Right lobe of liver (tissue), 6 donors: ENCODE measurements around the gene TTC9B. TPM values are rescaled to one million over a fixed set of nuclear protein-coding genes. Genes with fewer than 3 reads are reported as not detected.

ENCODE experiments used
- ATAC-seq, 4 donors: fragments of 200-7000 bp; cut with Tn5 transposase; one replicate each; pipeline ENCODE4 v1.9.1; 2020; ENCODE audit warnings: mild to moderate bottlenecking in 4 of 4, moderate library complexity in 4 of 4
- DNase-seq, 3 donors: peaks; one replicate each; pipeline ENCODE4 v3.0.0-alpha.2; 2020
- H3K27ac ChIP-seq, 3 donors: fragments of 200-600 bp; one replicate each; pipeline ENCODE4 v1.8.0; 2022
- H3K27me3 ChIP-seq, 2 donors: fragments of 200-600 bp; one replicate each; pipeline ENCODE4 v1.8.0; 2022
- H3K36me3 ChIP-seq, 4 donors: fragments of 200-600 bp; sonication (generic) in 1 of 4; one replicate each; pipeline versions ENCODE4 v1.5.1 to v1.8.0; 2017 to 2022; ENCODE audit warnings: control low read depth in 1 of 4
- H3K4me1 ChIP-seq, 4 donors: fragments of 200-600 bp; sonication (generic) in 1 of 4; one replicate each; pipeline versions ENCODE4 v1.5.1 to v1.8.0; 2017 to 2022; ENCODE audit warnings: control low read depth in 1 of 4
- H3K4me3 ChIP-seq, 3 donors: fragments of 200-600 bp; one replicate each; pipeline ENCODE4 v1.8.0; 2022
- H3K9me3 ChIP-seq, 4 donors: fragments of 200-600 bp; sonication (generic) in 1 of 4; one replicate each; pipeline versions ENCODE4 v1.5.1 to v1.8.0; 2017 to 2022; ENCODE audit warnings: control low read depth in 1 of 4
- POLR2A ChIP-seq: fragments of 450-650 bp; IDR thresholded peaks from one replicate; pipeline ENCODE4 v1.6.1; 2017; ENCODE audit warnings: antibody characterized with exemption, mild to moderate bottlenecking
- WGBS: methylation state at CpG from one replicate; pipeline ENCODE4 v1.1.6; 2018; ENCODE audit warnings: low coverage, low lambda C conversion rate; ENCODE audit not compliant: insufficient coverage; ENCODE audit errors: missing lambda C conversion rate; 5-methylcytosine and 5-hydroxymethylcytosine counted together
- intact Hi-C, 2 donors: fragments of 100-400 bp; cut with DNase I; formaldehyde crosslinking; loops; one replicate each; pipeline versions ENCODE4 v1.11.2 to v1.14.1; 2022
- total RNA-seq, 6 experiments: library from RNA; depleted of rRNA in 2 of 6; stranded (reverse); fragments of >200 nt in 2 of 6; fragmentation: NEBNext Ultra II Directional in 3 of 6; extraction: Animal tissue kit (Norgen Biotek cat#: 25700) in 3 of 6; gene quantifications; one replicate each; pipeline versions ENCODE4 v1.1.0 to v1.2.4, GENCODE V29; 2016 to 2023
- TF ChIP-seq, protein P1 (sequence below), 4 donors: fragments of 200-600 bp in 3 of 4; fragments of 450-650 bp in 1 of 4; IDR thresholded peaks; one replicate each; pipeline versions ENCODE4 v1.5.1 to v1.8.0; 2016 to 2022; ENCODE audit warnings: antibody characterized with exemption in 4 of 4, mild to moderate bottlenecking in 2 of 4
- donor health status: DM: no; HTN: yes; CAD: no.
- donor health status: DM: no; HTN: no; CAD: no.
- donor health status: DM: no; HTN: no; CAD: no.
- donor health status: DM: no; HTN: yes; CAD: no.
- donor health status: DM: no; HTN: yes; CAD: no.

Gene TTC9B
- total RNA-seq, 6 experiments from 2014 or later, result not detected

- intact Hi-C loops, result no loop called here
- TF ChIP-seq, protein P1, sequence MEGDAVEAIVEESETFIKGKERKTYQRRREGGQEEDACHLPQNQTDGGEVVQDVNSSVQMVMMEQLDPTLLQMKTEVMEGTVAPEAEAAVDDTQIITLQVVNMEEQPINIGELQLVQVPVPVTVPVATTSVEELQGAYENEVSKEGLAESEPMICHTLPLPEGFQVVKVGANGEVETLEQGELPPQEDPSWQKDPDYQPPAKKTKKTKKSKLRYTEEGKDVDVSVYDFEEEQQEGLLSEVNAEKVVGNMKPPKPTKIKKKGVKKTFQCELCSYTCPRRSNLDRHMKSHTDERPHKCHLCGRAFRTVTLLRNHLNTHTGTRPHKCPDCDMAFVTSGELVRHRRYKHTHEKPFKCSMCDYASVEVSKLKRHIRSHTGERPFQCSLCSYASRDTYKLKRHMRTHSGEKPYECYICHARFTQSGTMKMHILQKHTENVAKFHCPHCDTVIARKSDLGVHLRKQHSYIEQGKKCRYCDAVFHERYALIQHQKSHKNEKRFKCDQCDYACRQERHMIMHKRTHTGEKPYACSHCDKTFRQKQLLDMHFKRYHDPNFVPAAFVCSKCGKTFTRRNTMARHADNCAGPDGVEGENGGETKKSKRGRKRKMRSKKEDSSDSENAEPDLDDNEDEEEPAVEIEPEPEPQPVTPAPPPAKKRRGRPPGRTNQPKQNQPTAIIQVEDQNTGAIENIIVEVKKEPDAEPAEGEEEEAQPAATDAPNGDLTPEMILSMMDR (IDR thresholded peaks at IDR 0.05), result no peak
- TF ChIP-seq POLR2A, result no peak
- no peak for ATAC-seq
- Histone ChIP-seq H3K4me1 (no peaks in the 10 kb centered on the region), H3K4me3 (no peak overlapping the region), H3K27me3 (no peaks in the 10 kb centered on the region), H3K9me3 (no peaks in the 10 kb centered on the region), H3K36me3 (no peaks in the 10 kb centered on the region), H3K27ac (no peak overlapping the region)
- WGBS, result no CpG with 5 or more reads among the region's 21 CpGs
- no peak for DNase-seq
Measured at GRCh38 chr19:40205760-40206159, 12.4 kb downstream of the TTC9B start.

GRCh38 chr19:40204381-40204780 lies 13.8 kb downstream of the TTC9B start:
- ATAC-seq (peak in 1 of 4 donors; percentile 21), DNase-seq (no peak)
- H3K9me3 ChIP-seq, result no peaks in the 10 kb centered on the region
- H3K27me3 ChIP-seq, result no peaks in the 10 kb centered on the region
- TF ChIP-seq, protein P1 (IDR thresholded peaks at IDR 0.05), result no peak
- TF ChIP-seq POLR2A, result no peak
- H3K4me1 ChIP-seq, result no peaks in the 10 kb centered on the region
- intact Hi-C loops, result no loop called here
- no CpG with 5 or more reads among the region's 16 CpGs for WGBS
- no peak overlapping the region for H3K27ac ChIP-seq
- H3K4me3 ChIP-seq, result no peak overlapping the region
- no peaks in the 10 kb centered on the region for H3K36me3 ChIP-seq

GRCh38 chr19:40200341-40201099 lies 17.7 kb downstream of the TTC9B start:
- 79% methylated on average over 9 of the region's 9 CpGs for WGBS
- intact Hi-C loops, result no loop called here
- DNase-seq, result no peak
- no peak for ATAC-seq
- TF ChIP-seq POLR2A, result no peak
- TF ChIP-seq, protein P1 (IDR thresholded peaks at IDR 0.05), result no peak
- Histone ChIP-seq H3K9me3 (no peaks in the 10 kb centered on the region), H3K36me3 (no peaks in the 10 kb centered on the region), H3K4me1 (no peaks in the 10 kb centered on the region), H3K27me3 (no peaks in the 10 kb centered on the region), H3K4me3 (no peak overlapping the region), H3K27ac (no peak overlapping the region)

- intact Hi-C loops, result no loop called here
- DNase-seq (no peak), ATAC-seq (peak in 1 of 4 donors; percentile 12)
- TF ChIP-seq, protein P1 (IDR thresholded peaks at IDR 0.05), result no peak
- no peak for TF ChIP-seq POLR2A
- Histone ChIP-seq H3K27ac (no peak overlapping the region), H3K4me3 (no peak overlapping the region), H3K36me3 (no peaks in the 10 kb centered on the region), H3K27me3 (no peaks in the 10 kb centered on the region), H3K4me1 (no peaks in the 10 kb centered on the region), H3K9me3 (no peaks in the 10 kb centered on the region)
- 98% methylated on average over 8 of the region's 29 CpGs for WGBS
Measured at GRCh38 chr19:40198272-40198990, 19.8 kb downstream of the TTC9B start.
